WTC11 (cell line): Measurements from ENCODE around the gene ACTN2. TPM values are rescaled to one million over a fixed set of nuclear protein-coding genes. Genes with fewer than 3 reads are reported as not detected.

Experiments
- ATAC-seq: fragments of 200-7000 bp; cut with Tn5 transposase; 2 replicates; pipeline ENCODE4 v1.10.0; 2021; ENCODE audit warnings: mild to moderate bottlenecking, moderate library complexity
- CTCF ChIA-PET: fragments of 300-600 bp; sonication (Branson Sonifier 250); formaldehyde crosslinking; loops from one replicate; lab custom pipeline; 2021; ENCODE audit warnings: antibody characterized with exemption; lab: Charles Lee
- POLR2A ChIA-PET: fragments of 350-600 bp; sonication (Branson Sonifier 250); formaldehyde crosslinking; loops from one replicate; lab custom pipeline; 2021; ENCODE audit warnings: antibody characterized with exemption; lab: Charles Lee
- DNase-seq: peaks from one replicate; pipeline ENCODE4 v3.0.0; 2021; ENCODE audit warnings: low spot score
- H3K27ac Mint-ChIP-seq: 2 replicates; pipeline ENCODE4 v1.8.0; 2021; ENCODE audit warnings: mixed read lengths
- H3K27me3 Mint-ChIP-seq: 2 replicates; pipeline ENCODE4 v1.8.0; 2021; ENCODE audit warnings: low read depth, mild to moderate bottlenecking, moderate library complexity, mixed read lengths
- H3K36me3 Mint-ChIP-seq: 2 replicates; pipeline ENCODE4 v1.8.0; 2021; ENCODE audit warnings: mixed read lengths
- H3K4me1 Mint-ChIP-seq: 2 replicates; pipeline ENCODE4 v1.8.0; 2022; ENCODE audit warnings: mixed read lengths
- H3K4me3 Mint-ChIP-seq: 2 replicates; pipeline ENCODE4 v1.8.0; 2021; ENCODE audit warnings: mild to moderate bottlenecking, moderate library complexity, mixed read lengths
- H3K9me3 Mint-ChIP-seq: 2 replicates; pipeline ENCODE4 v1.8.0; 2021; ENCODE audit warnings: mixed read lengths
- CBFB ChIP-seq: sonication (generic); formaldehyde crosslinking; IDR thresholded peaks from 2 replicates; pipeline ENCODE4 v1.8.1; 2022; ENCODE audit warnings: mild to moderate bottlenecking, low read depth, missing genetic modification reagents
- CTCF ChIP-seq: fragments of 200-600 bp; IDR thresholded peaks from 2 replicates; pipeline ENCODE4 v1.8.0; 2022; ENCODE audit warnings: antibody characterized with exemption
- ESRRA ChIP-seq: sonication (generic); formaldehyde crosslinking; IDR thresholded peaks from 2 replicates; pipeline ENCODE4 v1.8.1; 2022; ENCODE audit warnings: mild to moderate bottlenecking, missing genetic modification reagents, borderline replicate concordance
- GTF2I ChIP-seq: fragments of 250-450 bp; sonication (Bioruptor Pico); conservative IDR thresholded peaks from 2 replicates; pipeline ENCODE4 v1.4.0; 2021; ENCODE audit warnings: mild to moderate bottlenecking
- NR3C1 ChIP-seq: sonication (generic); formaldehyde crosslinking; conservative IDR thresholded peaks from 2 replicates; pipeline ENCODE4 v1.8.1; 2023; ENCODE audit warnings: low read depth, mild to moderate bottlenecking, missing genetic modification reagents
- PRRX2 ChIP-seq: fragments of 250-450 bp; sonication (Bioruptor Pico); IDR thresholded peaks from 2 replicates; pipeline ENCODE4 v1.8.0; 2021; ENCODE audit warnings: mild to moderate bottlenecking
- SP1 ChIP-seq: sonication (generic); formaldehyde crosslinking; conservative IDR thresholded peaks from 2 replicates; pipeline ENCODE4 v1.8.1; 2022; ENCODE audit warnings: missing genetic modification reagents
- ZNF121 ChIP-seq: sonication (generic); formaldehyde crosslinking; IDR thresholded peaks from 2 replicates; pipeline ENCODE4 v1.8.0; 2023; ENCODE audit warnings: missing genetic modification reagents
- ZNF138 ChIP-seq: sonication (generic); formaldehyde crosslinking; conservative IDR thresholded peaks from 2 replicates; pipeline ENCODE4 v1.8.1; 2022; ENCODE audit warnings: mild to moderate bottlenecking, moderate library complexity, missing genetic modification reagents
- ZSCAN18 ChIP-seq: fragments of 250-450 bp; sonication (Bioruptor Pico); IDR thresholded peaks from 2 replicates; pipeline ENCODE4 v2.1.2; 2022; ENCODE audit warnings: mild to moderate bottlenecking, moderate library complexity
- total RNA-seq: library from RNA; stranded (reverse); gene quantifications from 3 replicates; pipeline ENCODE4 v1.2.3, GENCODE V29; 2021
- TF ChIP-seq, protein P1 (sequence below): fragments of 250-450 bp; sonication (Bioruptor Pico); IDR thresholded peaks from 2 replicates; pipeline ENCODE4 v1.9.0; 2021; ENCODE audit warnings: mild to moderate bottlenecking, borderline replicate concordance
- TF ChIP-seq, protein P2 (sequence below): sonication (generic); formaldehyde crosslinking; IDR thresholded peaks from 2 replicates; pipeline ENCODE4 v1.8.1; 2022; ENCODE audit warnings: low read depth, mild to moderate bottlenecking, moderate library complexity, missing genetic modification reagents, borderline replicate concordance
- TF ChIP-seq, protein P3 (sequence below): sonication (generic); formaldehyde crosslinking; IDR thresholded peaks from 2 replicates; pipeline ENCODE4 v1.8.0; 2023; ENCODE audit warnings: missing genetic modification reagents, mild to moderate bottlenecking, borderline replicate concordance
- TF ChIP-seq, protein P4 (sequence below): sonication (generic); formaldehyde crosslinking; IDR thresholded peaks from 2 replicates; pipeline ENCODE4 v1.8.1; 2023; ENCODE audit warnings: mild to moderate bottlenecking, moderate library complexity, missing genetic modification reagents

ACTN2 gene
- total RNA-seq, 1 experiment from 2014 or later = 2.0 TPM

- TF ChIP-seq ESRRA (CRISPR knock-in tag) (no peak), ZNF121 (CRISPR knock-in tag) (no peak), ZSCAN18 (CRISPR knock-in tag) (no peak), PRRX2 (no peak), NR3C1 (CRISPR knock-in tag) (no peak), ZNF138 (CRISPR knock-in tag) (no peak), CTCF (no peak)
- TF ChIP-seq, protein P1, sequence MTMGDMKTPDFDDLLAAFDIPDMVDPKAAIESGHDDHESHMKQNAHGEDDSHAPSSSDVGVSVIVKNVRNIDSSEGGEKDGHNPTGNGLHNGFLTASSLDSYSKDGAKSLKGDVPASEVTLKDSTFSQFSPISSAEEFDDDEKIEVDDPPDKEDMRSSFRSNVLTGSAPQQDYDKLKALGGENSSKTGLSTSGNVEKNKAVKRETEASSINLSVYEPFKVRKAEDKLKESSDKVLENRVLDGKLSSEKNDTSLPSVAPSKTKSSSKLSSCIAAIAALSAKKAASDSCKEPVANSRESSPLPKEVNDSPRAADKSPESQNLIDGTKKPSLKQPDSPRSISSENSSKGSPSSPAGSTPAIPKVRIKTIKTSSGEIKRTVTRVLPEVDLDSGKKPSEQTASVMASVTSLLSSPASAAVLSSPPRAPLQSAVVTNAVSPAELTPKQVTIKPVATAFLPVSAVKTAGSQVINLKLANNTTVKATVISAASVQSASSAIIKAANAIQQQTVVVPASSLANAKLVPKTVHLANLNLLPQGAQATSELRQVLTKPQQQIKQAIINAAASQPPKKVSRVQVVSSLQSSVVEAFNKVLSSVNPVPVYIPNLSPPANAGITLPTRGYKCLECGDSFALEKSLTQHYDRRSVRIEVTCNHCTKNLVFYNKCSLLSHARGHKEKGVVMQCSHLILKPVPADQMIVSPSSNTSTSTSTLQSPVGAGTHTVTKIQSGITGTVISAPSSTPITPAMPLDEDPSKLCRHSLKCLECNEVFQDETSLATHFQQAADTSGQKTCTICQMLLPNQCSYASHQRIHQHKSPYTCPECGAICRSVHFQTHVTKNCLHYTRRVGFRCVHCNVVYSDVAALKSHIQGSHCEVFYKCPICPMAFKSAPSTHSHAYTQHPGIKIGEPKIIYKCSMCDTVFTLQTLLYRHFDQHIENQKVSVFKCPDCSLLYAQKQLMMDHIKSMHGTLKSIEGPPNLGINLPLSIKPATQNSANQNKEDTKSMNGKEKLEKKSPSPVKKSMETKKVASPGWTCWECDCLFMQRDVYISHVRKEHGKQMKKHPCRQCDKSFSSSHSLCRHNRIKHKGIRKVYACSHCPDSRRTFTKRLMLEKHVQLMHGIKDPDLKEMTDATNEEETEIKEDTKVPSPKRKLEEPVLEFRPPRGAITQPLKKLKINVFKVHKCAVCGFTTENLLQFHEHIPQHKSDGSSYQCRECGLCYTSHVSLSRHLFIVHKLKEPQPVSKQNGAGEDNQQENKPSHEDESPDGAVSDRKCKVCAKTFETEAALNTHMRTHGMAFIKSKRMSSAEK = no peak
- TF ChIP-seq, protein P2, sequence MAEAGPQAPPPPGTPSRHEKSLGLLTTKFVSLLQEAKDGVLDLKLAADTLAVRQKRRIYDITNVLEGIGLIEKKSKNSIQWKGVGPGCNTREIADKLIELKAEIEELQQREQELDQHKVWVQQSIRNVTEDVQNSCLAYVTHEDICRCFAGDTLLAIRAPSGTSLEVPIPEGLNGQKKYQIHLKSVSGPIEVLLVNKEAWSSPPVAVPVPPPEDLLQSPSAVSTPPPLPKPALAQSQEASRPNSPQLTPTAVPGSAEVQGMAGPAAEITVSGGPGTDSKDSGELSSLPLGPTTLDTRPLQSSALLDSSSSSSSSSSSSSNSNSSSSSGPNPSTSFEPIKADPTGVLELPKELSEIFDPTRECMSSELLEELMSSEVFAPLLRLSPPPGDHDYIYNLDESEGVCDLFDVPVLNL (CRISPR knock-in tag) = no peak
- TF ChIP-seq, protein P3, sequence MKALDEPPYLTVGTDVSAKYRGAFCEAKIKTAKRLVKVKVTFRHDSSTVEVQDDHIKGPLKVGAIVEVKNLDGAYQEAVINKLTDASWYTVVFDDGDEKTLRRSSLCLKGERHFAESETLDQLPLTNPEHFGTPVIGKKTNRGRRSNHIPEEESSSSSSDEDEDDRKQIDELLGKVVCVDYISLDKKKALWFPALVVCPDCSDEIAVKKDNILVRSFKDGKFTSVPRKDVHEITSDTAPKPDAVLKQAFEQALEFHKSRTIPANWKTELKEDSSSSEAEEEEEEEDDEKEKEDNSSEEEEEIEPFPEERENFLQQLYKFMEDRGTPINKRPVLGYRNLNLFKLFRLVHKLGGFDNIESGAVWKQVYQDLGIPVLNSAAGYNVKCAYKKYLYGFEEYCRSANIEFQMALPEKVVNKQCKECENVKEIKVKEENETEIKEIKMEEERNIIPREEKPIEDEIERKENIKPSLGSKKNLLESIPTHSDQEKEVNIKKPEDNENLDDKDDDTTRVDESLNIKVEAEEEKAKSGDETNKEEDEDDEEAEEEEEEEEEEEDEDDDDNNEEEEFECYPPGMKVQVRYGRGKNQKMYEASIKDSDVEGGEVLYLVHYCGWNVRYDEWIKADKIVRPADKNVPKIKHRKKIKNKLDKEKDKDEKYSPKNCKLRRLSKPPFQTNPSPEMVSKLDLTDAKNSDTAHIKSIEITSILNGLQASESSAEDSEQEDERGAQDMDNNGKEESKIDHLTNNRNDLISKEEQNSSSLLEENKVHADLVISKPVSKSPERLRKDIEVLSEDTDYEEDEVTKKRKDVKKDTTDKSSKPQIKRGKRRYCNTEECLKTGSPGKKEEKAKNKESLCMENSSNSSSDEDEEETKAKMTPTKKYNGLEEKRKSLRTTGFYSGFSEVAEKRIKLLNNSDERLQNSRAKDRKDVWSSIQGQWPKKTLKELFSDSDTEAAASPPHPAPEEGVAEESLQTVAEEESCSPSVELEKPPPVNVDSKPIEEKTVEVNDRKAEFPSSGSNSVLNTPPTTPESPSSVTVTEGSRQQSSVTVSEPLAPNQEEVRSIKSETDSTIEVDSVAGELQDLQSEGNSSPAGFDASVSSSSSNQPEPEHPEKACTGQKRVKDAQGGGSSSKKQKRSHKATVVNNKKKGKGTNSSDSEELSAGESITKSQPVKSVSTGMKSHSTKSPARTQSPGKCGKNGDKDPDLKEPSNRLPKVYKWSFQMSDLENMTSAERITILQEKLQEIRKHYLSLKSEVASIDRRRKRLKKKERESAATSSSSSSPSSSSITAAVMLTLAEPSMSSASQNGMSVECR (CRISPR knock-in tag) = no peak
Observed at GRCh38 chr1:236733653-236734052, 47.4 kb downstream of the ACTN2 start (continued).

DNA sequence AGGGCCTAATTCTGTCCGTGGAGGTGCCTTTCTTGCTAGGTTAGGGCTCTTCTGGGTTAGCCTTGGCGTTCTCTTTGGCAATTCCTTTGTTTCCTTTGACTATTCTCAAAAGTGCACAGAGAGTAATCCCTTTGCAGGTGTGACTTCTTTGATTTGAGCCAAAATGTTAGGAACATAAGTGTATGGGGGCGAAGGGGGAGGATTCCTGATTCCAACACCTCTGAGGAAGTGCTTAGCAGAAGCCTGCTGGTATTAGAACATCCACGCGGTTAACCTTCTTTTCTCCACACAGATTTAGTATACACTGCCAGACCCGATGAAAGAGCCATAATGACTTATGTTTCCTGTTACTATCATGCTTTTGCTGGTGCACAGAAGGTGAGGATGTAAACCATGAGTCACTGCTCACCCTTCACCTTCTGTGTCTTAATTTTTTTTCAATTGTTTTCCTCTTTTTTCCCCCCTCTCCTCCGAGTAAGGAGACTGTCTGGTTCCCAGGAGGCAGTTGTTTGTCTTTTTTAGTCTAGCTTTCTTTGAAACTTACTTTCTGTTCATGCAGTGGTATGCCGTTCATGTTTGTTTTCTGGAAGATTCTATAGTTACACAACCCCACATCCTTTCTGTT lies 48.0 kb downstream of the ACTN2 start:
- no peak for ATAC-seq
- no peak overlapping the region for H3K4me3 Mint-ChIP-seq
- no peak overlapping the region for H3K27ac Mint-ChIP-seq
- ChIA-PET POLR2A (no interaction called here), CTCF (no interaction called here)
- H3K27me3 Mint-ChIP-seq = no peaks in the 10 kb centered on the region
- no peak for DNase-seq
- no peaks in the 10 kb centered on the region for H3K36me3 Mint-ChIP-seq
- H3K4me1 Mint-ChIP-seq = peaks cover 30% of the 10 kb centered on the region
- H3K9me3 Mint-ChIP-seq = no peaks in the 10 kb centered on the region
- no peak for TF ChIP-seq PRRX2
- TF ChIP-seq SP1 = no peak
- TF ChIP-seq GTF2I (CRISPR knock-in tag) = no peak
- TF ChIP-seq, protein P4, sequence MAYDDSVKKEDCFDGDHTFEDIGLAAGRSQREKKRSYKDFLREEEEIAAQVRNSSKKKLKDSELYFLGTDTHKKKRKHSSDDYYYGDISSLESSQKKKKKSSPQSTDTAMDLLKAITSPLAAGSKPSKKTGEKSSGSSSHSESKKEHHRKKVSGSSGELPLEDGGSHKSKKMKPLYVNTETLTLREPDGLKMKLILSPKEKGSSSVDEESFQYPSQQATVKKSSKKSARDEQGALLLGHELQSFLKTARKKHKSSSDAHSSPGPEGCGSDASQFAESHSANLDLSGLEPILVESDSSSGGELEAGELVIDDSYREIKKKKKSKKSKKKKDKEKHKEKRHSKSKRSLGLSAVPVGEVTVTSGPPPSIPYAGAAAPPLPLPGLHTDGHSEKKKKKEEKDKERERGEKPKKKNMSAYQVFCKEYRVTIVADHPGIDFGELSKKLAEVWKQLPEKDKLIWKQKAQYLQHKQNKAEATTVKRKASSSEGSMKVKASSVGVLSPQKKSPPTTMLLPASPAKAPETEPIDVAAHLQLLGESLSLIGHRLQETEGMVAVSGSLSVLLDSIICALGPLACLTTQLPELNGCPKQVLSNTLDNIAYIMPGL (CRISPR knock-in tag) = no peak
- TF ChIP-seq CBFB (CRISPR knock-in tag) = no peak
- TF ChIP-seq, protein P2 (CRISPR knock-in tag) = no peak
